ENCODE measurements around the gene SHISA7. TPM values are rescaled to one million over a fixed set of nuclear protein-coding genes. Genes with fewer than 3 reads are reported as not detected.

Gene SHISA7
- total RNA-seq, 2 experiments from 2014 or later = not detected

DNA sequence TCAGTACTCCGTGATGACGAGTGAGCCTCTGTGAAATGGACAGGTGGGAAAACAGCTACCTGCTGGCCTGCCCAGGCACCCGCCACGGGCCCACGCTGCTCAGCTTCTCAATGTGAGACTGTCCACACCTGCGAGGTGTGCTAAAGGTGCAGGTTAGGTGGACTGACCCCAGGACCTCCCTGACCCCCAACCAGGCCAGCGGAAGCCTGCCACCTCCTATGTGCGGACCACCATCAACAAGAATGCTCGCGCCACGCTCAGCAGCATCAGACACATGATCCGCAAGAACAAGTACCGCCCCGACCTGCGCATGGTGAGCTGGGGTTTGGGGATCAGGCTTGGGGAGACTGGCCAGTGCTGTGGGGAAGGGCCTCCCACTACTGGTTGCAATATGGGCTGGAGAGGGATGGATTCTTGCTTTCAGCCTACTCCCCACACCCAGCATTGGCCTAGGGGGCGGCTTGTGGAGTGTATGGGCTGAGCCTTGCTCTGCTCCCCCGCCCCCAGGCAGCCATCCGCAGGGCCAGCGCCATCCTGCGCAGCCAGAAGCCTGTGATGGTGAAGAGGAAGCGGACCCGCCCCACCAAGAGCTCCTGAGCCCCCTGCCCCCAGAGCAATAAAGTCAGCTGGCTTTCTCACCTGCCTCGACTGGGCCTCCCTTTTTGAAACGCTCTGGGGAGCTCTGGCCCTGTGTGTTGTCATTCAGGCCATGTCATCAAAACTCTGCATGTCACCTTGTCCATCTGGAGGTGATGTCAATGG, 55.2 kb downstream of the SHISA7 start:
- ChIA-PET CTCF (interaction anchor here (1.4 kb wide), 1 partner anchor 128 kb away, joined by 5 read pairs; no protein-coding TSS in a partner anchor), POLR2A (interaction anchor here (0.8 to 14.2 kb wide), 5 partner anchors 15 to 129 kb away, joined by 3 to 213 read pairs (median 4); partner anchors contain the start of genes KMT5C, PPP6R1 and UBE2S)
- no peaks in the 10 kb centered on the region for H3K27me3 Mint-ChIP-seq (ENCODE audit: low read depth)
- H3K27ac Mint-ChIP-seq = peak overlapping the region; percentile 99
- peak overlapping the region; percentile 100 for H3K4me3 Mint-ChIP-seq
- H3K4me1 Mint-ChIP-seq (ENCODE audit: low read depth) = peaks cover 52% of the 10 kb centered on the region
- DNase-seq = no peak
- ATAC-seq = no peak
- peaks cover 56% of the 10 kb centered on the region for H3K36me3 Mint-ChIP-seq (ENCODE audit: low read depth)
- no peaks in the 10 kb centered on the region for H3K9me3 Mint-ChIP-seq (ENCODE audit: insufficient read depth)

DNA sequence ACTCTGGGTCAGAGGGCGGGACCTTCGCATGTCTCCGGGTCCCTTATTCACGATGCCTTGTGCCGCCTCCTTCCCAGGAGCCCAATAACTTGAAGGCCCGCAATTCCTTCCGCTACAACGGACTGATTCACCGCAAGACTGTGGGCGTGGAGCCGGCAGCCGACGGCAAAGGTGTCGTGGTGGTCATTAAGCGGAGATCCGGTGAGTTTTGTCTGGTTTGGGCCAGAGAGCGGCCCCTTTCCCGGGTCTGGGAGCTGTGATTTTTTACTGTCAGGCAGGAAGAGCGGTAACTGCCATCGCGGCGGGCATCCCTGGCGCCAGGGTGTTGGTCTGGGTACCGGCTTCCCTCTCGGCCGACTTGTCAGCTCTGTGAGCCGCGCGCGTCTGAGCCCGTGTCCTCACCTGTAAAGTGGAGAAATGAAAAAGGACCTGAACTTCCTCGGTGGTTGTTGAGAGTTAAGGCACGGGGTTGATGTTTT, 56.6 kb downstream of the SHISA7 start:
- Mint-ChIP-seq H3K4me3 (peak overlapping the region; percentile 100), H3K4me1 (ENCODE audit: low read depth) (peaks cover 66% of the 10 kb centered on the region), H3K36me3 (ENCODE audit: low read depth) (peaks cover 62% of the 10 kb centered on the region), H3K27me3 (ENCODE audit: low read depth) (no peaks in the 10 kb centered on the region), H3K27ac (peak overlapping the region; percentile 99), H3K9me3 (ENCODE audit: insufficient read depth) (no peaks in the 10 kb centered on the region)
- CTCF ChIA-PET = no interaction called here
- no peak for DNase-seq
- no peak for ATAC-seq
- POLR2A ChIA-PET = interaction anchor here (0.5 to 14.2 kb wide), 4 partner anchors 16 to 130 kb away, joined by 3 to 213 read pairs (median 5); partner anchors contain the start of genes KMT5C and UBE2S

DNA sequence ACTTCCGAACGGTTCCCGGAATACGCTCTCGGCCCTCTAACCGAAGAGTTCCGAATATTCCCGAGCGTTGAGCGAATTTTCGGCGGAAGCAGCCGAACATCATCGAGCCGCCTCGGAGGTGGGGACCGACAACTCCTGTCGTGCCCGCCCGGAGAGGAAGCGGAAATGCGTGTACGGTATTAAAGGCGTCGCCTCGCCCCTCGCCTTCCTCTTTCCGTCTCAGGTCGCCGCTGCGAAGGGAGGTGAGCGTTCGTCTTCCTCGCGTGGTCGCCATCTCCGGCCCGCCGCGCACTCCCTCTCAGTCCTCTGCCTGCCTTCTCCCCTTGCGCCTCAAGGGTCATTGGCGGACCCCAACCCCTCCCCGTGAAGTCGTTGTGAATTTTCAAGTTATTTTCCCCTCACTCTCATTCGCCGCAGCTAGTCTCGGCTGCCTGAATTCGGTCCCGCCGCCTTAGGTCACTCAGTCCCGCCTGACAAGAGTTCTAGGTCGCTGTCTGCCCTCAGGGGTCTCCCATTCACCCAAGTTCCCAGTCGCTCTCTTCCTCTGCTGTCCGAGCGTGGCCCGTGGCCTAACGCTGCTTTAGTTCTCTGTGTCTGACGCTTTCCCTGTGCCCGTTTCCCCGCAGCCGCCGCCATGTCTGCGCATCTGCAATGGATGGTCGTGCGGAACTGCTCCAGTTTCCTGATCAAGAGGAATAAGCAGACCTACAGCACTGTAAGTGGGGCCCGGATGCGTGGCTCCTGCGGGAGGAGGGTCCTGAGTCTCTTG, 57.2 kb downstream of the SHISA7 start, which contains the start of gene RPL28:
Gene RPL28, plus strand, starts transcription at position 209 of the 769 bp plus-strand sequence. Its CDS starts 426 bp downstream, at position 635.
- no peaks in the 10 kb centered on the region for H3K27me3 Mint-ChIP-seq (ENCODE audit: low read depth)
- H3K4me1 Mint-ChIP-seq (ENCODE audit: low read depth) = peaks cover 68% of the 10 kb centered on the region
- ChIA-PET POLR2A (interaction anchor here (0.5 to 14.2 kb wide), 3 partner anchors 17 to 130 kb away, joined by 3 to 213 read pairs (median 4); partner anchors contain the start of gene UBE2S), CTCF (no interaction called here)
- ATAC-seq (peak; percentile 73), DNase-seq (peak; percentile 99)
- peak within 1 kb of the TSS; percentile 100 for H3K4me3 Mint-ChIP-seq
- H3K27ac Mint-ChIP-seq = peak within 1 kb of the TSS; percentile 99
- H3K9me3 Mint-ChIP-seq (ENCODE audit: insufficient read depth) = no peaks in the 10 kb centered on the region
- H3K36me3 Mint-ChIP-seq (ENCODE audit: low read depth) = peaks cover 64% of the 10 kb centered on the region

DNA sequence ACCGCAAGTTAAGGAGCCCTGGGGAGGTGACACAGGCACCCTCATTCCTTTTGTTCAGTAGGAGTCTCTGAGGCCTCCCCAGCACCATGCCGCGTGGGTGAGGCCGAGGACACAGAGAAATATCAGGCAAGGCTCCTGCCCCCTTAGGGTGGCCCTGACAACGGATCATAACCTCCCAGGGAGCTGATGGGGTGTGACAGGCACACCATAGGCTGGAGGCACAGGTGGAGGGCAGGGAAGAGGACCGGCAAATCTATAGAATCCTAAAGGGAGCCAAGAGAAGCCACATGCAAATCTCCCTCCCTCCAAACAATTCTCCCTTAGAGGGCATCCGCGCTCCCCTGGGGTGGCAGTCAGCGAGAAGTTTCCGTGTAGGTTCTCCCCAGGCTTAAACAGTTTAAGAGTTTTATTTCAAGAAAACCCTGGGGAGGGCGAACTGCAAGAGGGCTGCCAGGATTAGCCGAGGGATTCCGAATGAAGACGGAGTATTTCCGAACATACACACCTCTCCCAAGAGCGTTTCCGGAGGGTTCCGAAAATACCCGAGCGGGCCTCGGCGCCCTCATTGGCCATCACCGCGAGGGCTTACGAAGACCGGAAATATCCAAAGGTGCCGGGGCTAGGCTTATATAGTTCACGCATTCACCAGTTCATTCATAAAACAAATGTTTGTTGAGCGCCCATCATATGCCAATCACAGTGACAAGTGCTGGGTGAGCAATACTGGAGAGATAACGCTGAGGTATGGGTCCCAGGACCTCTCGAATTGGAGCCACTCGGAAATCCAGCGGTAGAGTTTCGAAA, 58.0 kb downstream of the SHISA7 start:
- H3K4me3 Mint-ChIP-seq = peak overlapping the region; percentile 100
- ATAC-seq = peak; percentile 75
- no peaks in the 10 kb centered on the region for H3K27me3 Mint-ChIP-seq (ENCODE audit: low read depth)
- POLR2A ChIA-PET = interaction anchor here (0.6 to 14.2 kb wide), 14 partner anchors 9 to 131 kb away, joined by 3 to 213 read pairs (median 6); partner anchors contain the start of genes IL11, PPP6R1, TMEM190 and UBE2S
- peak; percentile 98 for DNase-seq
- peak overlapping the region; percentile 99 for H3K27ac Mint-ChIP-seq
- H3K36me3 Mint-ChIP-seq (ENCODE audit: low read depth) = peaks cover 60% of the 10 kb centered on the region
- H3K9me3 Mint-ChIP-seq (ENCODE audit: insufficient read depth) = no peaks in the 10 kb centered on the region
- peaks cover 62% of the 10 kb centered on the region for H3K4me1 Mint-ChIP-seq (ENCODE audit: low read depth)
- CTCF ChIA-PET = interaction anchor here (0.9 to 3.1 kb wide), 13 partner anchors 33 to 297 kb away, joined by 3 to 30 read pairs (median 5); partner anchors contain the start of genes ISOC2 and KMT5C

DNA sequence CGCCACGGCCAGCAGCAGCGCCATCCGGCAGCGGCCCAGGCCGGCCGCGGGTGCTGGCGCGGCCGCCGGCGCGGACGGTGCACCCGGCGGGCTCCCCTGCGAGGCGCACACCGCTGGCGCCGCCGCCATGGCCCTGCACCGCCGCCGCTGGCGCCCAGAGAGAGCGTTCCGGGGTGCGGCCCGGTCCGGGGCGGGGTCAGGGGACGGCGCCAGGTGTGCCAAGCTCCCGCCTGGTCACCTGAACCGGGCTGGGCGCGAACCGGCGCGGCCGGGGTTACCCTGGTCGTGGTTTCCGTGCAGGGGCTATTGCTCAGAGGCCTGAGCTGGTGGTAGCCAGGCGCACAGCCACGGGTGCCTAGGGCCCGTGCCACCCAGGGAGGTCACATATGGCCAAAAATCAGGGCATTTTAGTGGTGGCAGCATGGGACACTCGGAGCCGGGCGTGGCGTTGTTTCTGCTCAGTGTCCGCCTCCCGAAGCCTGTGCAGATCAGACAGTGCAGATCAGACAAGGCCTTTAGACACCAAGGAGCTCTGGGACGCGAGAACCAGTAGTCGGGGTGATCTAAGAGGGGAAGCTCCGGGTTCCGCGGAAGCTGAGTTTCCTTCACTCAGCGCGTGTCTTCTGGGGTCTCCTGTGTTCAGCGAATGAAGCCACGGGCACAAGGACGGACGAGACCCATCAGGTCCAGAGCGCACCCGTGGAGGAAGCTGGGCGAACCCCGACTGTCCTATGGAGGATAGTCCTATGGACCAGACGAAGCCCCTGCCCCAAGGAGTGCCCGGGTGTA, 58.8 kb downstream of the SHISA7 start, which contains the start of gene TMEM238:
Gene TMEM238, minus strand, starts transcription at position 162 of the 789 bp plus-strand sequence. Its CDS starts 33 bp downstream, at position 129.
- ChIA-PET CTCF (interaction anchor here (0.7 to 3.1 kb wide), 17 partner anchors 34 to 296 kb away, joined by 3 to 30 read pairs (median 4); partner anchors contain the start of genes ISOC2 and KMT5C), POLR2A (interaction anchor here (0.6 to 14.2 kb wide), 18 partner anchors 8 to 130 kb away, joined by 3 to 213 read pairs (median 5); partner anchors contain the start of genes IL11, KMT5C, PPP6R1 and TMEM190)
- Mint-ChIP-seq H3K9me3 (ENCODE audit: insufficient read depth) (no peaks in the 10 kb centered on the region), H3K27ac (peak within 1 kb of the TSS; percentile 99), H3K27me3 (ENCODE audit: low read depth) (no peaks in the 10 kb centered on the region), H3K4me1 (ENCODE audit: low read depth) (peaks cover 54% of the 10 kb centered on the region), H3K36me3 (ENCODE audit: low read depth) (peaks cover 54% of the 10 kb centered on the region), H3K4me3 (peak within 1 kb of the TSS; percentile 100)
- peak; percentile 11 for ATAC-seq
- DNase-seq = peak; percentile 50

DNA sequence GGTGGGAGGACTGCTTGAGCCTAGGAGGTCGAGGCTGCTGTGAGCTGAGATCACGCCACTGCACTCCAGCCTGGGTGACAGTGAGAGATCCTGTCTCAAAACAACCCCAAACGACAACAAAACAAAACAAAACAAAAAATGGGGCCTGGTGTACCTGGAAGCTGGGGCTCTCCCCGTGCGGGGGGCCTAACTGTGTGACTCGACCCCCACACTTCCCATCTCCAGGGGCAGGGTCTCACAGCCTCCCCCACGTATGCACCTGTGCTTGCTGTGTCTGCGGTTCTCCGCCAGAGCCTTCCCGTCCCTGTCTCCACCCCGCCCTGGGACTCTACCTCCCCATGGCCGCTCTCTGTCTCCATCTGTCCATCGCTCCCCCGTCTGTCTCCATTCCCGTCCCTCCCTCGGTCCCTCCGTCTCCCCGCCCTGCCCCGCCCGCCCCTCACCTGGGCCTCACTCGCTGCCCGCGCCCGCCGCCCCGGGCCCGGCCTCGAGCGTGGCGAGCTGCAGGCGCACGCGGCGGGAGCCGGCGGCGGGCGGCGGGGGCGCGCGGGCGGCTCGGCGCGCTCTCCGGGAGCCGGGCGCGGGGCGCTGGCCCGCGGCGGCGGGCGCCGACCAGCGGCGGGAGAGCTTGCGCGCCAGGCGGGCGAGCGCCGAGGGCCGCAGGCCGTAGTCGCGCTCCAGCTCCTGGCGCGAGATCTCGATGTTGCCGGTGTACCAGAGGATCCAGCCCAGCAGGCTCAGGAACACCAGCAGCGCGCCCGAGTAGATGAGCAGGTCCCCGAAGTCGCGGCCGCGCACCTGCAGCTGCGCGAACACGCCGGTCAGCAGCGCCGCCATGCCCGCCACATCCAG, 59.6 kb downstream of the SHISA7 start:
- Mint-ChIP-seq H3K27ac (peak overlapping the region; percentile 95), H3K9me3 (ENCODE audit: insufficient read depth) (no peaks in the 10 kb centered on the region), H3K36me3 (ENCODE audit: low read depth) (peaks cover 48% of the 10 kb centered on the region), H3K4me3 (peak overlapping the region; percentile 88), H3K27me3 (ENCODE audit: low read depth) (no peaks in the 10 kb centered on the region), H3K4me1 (ENCODE audit: low read depth) (peaks cover 47% of the 10 kb centered on the region)
- CTCF ChIA-PET = interaction anchor here (0.6 to 3.1 kb wide), 15 partner anchors 17 to 243 kb away, joined by 3 to 30 read pairs (median 4); partner anchors contain the start of gene KMT5C
- DNase-seq (peak; percentile 65), ATAC-seq (peak; percentile 14)
- POLR2A ChIA-PET = interaction anchor here (0.6 to 14.2 kb wide), 16 partner anchors 7 to 130 kb away, joined by 3 to 213 read pairs (median 4); partner anchors contain the start of genes IL11, KMT5C, TMEM190 and UBE2S

DNA sequence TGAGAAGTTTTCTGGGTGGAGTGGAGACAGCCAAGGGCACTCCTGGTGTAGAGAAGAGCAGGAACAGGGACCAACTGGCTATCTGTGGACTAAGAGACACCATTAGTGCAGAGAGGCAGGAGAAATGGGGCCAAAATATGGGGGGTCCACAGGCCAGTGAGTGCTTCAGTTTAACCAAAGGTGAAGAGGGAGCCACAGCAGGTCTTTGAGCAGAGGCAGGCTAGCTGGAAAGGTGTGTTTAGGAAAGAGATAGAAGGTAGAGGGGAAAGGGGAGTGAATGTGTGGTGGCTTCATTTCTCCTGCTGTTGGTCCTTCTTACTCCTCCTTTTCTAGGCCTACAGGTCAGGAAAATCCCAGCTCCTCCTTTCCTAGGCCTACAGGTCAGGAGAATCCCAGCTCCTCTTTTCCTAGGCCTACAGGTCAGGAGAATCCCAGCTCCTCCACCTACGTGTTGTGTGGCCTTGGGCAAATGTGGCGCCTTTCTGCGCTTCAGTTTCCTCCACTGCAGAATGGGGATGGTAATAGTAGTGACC, 60.5 kb downstream of the SHISA7 start:
- no peak for DNase-seq
- ATAC-seq = no peak
- H3K9me3 Mint-ChIP-seq (ENCODE audit: insufficient read depth) = no peaks in the 10 kb centered on the region
- ChIA-PET POLR2A (interaction anchor here (0.7 to 14.2 kb wide), 5 partner anchors 20 to 128 kb away, joined by 3 to 213 read pairs (median 4); partner anchors contain the start of gene UBE2S), CTCF (interaction anchor here (1.4 to 3.1 kb wide), 6 partner anchors 16 to 128 kb away, joined by 3 to 30 read pairs (median 16); partner anchors contain the start of gene KMT5C)
- no peaks in the 10 kb centered on the region for H3K27me3 Mint-ChIP-seq (ENCODE audit: low read depth)
- H3K4me3 Mint-ChIP-seq = peak overlapping the region; percentile 88
- peaks cover 39% of the 10 kb centered on the region for H3K36me3 Mint-ChIP-seq (ENCODE audit: low read depth)
- peak overlapping the region; percentile 95 for H3K27ac Mint-ChIP-seq
- H3K4me1 Mint-ChIP-seq (ENCODE audit: low read depth) = peaks cover 38% of the 10 kb centered on the region

DNA sequence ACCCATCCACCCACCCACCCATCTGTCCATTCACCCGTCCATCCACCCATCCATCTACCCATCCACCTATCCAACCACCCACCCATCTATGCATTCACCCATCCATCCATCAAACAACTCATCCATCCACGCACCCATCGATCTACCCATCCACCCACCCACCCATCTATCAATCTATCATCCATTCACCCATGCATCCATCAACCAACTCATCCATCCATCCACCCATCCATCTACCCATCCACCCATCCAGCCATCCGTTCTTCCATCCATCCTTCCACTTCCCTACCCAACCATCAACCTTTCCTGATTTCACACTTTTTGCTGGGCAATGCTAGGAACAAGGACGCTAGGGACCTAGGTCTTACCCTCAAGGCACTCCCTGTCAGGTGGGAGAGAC, 61.1 kb downstream of the SHISA7 start:
- Mint-ChIP-seq H3K4me3 (peak overlapping the region; percentile 88), H3K27me3 (ENCODE audit: low read depth) (no peaks in the 10 kb centered on the region), H3K27ac (no peak overlapping the region)

DNA sequence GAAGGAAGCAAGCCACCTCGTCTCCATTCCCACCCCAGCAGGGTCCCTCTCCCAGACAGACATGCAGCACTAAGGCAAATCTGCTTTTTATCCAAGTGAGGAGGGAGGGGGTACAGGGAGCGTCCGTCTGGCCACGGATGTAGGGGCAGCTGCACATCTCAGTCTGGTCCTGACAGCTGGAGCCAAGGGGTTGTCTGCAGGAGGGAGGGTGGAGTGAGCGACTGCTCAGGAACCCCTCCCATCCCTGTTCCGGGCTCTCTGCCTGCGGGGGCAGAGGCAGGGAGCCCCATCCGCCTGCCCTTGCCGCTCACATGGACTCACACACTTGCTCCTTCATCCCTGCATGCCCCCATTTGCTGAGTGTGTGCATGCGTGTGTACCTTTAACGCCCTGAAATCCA, 63.9 kb downstream of the SHISA7 start:
- no peak for ATAC-seq
- POLR2A ChIA-PET = interaction anchor here (1.1 kb wide), 1 partner anchor 40 kb away, joined by 3 read pairs; no protein-coding TSS in a partner anchor
- Mint-ChIP-seq H3K27ac (no peak overlapping the region), H3K4me1 (ENCODE audit: low read depth) (peaks cover 24% of the 10 kb centered on the region), H3K36me3 (ENCODE audit: low read depth) (peaks cover 19% of the 10 kb centered on the region), H3K4me3 (no peak overlapping the region), H3K9me3 (ENCODE audit: insufficient read depth) (no peaks in the 10 kb centered on the region), H3K27me3 (ENCODE audit: low read depth) (no peaks in the 10 kb centered on the region)
- CTCF ChIA-PET = no interaction called here
- no peak for DNase-seq

More for the DNA sequence above, 61.1 kb downstream of the SHISA7 start:
- ChIA-PET CTCF (interaction anchor here (2.9 kb wide), 1 partner anchor 90 kb away, joined by 19 read pairs; no protein-coding TSS in a partner anchor), POLR2A (interaction anchor here (0.9 to 14.2 kb wide), 3 partner anchors 21 to 128 kb away, joined by 3 to 213 read pairs (median 19); partner anchors contain the start of gene UBE2S)
- ATAC-seq (no peak), DNase-seq (no peak)
- no peaks in the 10 kb centered on the region for H3K9me3 Mint-ChIP-seq (ENCODE audit: insufficient read depth)
- H3K36me3 Mint-ChIP-seq (ENCODE audit: low read depth) = peaks cover 33% of the 10 kb centered on the region
- peaks cover 34% of the 10 kb centered on the region for H3K4me1 Mint-ChIP-seq (ENCODE audit: low read depth)

Data from activated CD8-positive, alpha-beta T cell treated with anti-CD3 and anti-CD28 coated beads, Interleukin-2, amount 10 ng/mL, durations not matched to agents 7 days and 5 days (primary cell).